ELR (cell line): Measurements from ENCODE around the gene CDR2.

Experiments
- DNase-seq: peaks from one replicate; pipeline ENCODE4 v3.0.0-alpha.2; 2015; ENCODE audit warnings: low read depth

Gene CDR2

DNA sequence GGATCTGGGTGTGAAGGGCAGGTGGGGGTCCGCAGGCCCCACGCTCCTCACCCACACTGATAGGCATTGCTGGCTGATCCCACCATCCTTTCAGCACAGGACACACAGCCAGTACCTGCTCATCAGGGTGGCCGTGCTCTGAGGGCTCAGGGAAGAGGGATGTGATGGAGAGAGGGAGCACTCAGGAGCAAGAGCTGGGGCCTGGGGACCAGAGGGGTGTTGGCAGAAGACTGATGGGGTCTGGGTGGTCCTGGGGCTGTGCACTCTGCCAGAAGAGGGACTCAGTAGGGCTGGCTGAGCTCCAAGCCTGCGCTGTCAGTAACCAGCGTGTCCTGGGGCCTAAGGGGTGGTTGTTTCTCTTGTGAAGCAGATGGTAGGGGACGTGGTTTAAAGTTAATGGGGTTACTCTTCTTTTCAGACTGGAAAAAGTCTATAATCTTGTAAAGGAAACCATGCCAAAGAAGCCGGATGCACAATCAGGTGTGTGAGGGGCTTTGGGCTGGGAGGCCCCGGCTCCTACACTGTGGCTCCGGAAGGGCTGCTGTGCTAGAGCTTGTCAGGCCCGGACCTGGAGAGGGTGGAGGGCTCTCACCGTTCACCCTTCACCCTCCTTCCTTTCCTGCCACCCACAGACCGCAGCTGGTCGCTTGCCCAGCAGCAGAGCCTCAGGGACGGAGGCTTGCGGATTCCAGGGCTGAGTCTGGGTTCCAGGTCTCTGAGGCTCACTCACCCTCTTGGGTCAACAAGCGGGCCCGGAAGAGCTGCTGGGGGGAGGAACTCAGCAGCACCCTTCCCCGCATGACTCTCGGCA, 49.4 kb downstream of the CDR2 start:
- DNase-seq: no peak

- DNase-seq: no peak
Observed at GRCh38 chr16:22323959-22324786, 50.2 kb downstream of the CDR2 start.

DNA sequence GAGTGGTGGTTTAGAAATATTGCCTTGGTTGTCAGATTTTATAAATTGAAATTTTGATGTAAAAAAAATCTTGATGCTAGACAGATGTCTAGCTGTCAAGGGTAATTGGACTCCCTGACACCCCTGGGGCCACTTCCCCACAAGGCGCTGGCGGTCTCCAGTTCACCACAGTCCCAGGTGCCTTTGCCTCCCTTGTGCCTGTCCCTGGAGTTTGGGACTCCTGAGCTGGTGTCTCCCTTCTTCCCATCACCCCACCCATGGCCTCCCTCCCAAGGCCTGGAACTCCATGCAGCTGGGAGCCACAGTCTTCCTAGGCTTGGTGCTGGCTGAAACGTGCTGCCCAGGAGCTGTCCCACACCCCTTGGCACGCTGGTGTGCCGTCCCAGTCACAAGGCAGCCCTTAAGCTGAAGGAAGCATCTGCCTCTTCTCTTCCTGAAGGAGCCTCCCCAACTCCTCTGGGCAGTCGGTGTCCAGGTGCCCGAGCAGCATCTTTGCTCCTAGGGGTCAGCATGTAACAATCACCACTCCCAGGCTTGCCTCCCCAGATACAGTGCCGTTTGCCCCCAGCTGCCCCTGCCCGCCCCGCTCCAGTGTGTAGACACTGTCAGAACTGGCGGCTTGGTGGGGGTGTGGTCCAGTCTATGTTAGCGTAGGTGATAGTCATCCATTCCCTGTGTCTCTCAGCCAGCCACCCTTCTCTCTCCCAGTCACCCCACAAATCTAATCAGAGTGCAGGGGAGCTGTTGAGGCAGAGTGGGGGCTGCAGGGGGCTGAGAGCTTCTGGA, 51.1 kb downstream of the CDR2 start:
- DNase-seq: no peak

DNA sequence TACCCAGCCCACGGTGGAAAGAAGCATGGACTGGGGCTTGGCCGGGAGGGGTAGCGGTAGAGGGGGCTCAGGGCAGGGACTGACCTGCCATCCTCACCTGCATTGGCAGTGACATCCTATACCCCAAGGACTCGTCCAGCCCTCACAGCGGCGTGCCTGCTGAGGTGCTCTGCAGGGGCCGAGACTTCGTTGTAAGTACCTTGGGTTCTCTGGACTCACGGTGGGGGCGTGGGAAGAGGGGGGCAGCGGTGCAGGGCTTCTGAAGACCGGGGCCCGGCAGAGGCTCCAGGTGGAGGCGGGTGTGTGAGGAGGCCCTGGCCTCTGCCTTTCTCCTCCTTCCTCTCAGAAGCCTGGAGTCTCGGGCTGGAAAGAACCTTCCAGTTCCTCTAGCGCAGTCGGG, 51.7 kb downstream of the CDR2 start:
- no peak for DNase-seq

DNA sequence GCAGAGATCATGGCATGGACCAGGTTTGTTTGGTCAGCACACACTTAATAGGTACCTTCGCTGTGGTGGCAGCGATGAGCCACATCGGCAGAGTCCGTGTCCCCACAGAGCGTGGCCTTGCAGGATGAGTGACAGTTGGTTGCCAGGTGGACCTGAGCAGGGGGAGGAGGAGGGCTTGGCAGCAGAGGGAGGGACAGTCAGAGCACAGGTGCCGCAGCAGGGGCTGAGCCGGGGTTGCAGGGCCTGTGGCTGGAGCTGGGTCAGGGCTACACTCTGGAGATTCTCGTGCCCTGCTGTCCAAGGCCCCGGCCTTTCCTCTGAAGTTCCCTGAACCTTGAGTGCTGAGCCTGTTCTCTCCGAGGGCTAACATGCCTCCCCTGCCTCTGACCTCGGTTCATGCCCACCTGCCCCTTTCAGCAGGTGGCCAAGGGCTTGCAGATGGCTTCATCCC, 52.4 kb downstream of the CDR2 start:
- no peak for DNase-seq

GRCh38 chr16:22321340-22322001, 52.9 kb downstream of the CDR2 start:
- peak; percentile 70 for DNase-seq

DNA sequence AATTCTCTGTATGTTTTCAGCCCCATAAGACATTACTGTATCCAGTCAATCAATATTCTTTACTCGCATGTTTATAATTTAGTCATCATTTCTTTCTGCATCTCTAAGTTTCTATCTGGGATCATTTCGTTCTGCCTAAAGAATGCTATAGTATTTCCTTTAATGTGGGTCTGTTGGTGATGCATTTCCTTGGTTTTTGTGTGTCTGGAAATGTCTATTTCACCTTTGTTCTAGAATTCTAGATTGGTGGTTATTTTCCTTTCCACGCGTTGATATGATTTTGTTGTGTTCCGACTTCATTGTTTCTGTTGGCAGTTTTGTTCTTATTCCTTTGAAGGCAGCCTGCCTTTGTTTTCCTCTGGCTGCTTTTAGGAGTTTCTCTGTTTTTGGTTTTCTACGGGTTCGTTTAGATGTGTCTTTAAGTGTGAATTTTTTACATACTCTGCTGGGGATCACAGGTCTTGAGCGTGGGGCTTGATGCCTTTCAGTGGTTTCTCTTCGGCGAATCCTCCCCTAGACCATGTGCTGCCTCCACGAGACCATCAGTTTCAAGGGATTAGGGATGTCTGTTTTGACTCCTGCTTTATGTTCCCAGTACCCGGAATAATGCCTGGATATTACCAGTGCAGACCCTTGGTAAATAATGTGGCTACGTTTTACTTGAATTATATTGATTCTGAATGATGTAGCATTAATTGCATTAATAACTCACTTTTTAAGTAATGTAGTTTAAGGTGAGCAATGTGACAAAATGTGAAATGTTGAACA, 53.7 kb downstream of the CDR2 start:
- no peak for DNase-seq

DNA sequence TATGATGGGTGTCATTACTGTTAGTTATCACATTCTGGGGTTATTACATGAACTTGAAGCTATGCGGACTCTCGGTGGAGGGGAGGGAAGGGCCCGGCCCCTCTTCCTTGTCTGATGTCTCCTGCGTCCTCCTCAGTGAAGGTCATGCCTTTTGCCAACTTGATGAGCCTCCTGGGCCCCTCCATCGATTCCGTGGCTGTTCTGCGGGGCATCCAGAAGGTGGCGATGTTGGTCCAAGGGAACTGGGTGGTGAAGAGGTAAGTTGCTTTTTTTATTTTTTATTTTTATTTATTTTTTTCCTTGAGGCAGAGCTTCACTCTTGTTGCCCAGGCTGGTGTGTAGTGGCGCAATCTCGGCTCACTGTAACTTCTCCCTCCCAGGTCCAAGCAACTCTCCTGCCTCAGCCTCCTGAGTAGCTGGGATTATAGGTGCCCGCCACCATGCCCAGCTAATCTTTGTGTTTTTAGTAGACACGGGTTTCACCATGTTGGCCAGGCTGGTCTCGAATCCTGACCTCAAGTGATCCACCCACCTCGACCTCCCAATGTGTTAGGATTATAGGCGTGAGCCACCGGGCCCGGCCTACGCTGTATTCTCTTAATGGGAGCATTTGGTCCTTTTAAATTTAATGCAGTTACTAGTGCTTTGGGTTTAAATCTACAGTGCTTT, 55.6 kb downstream of the CDR2 start:
- DNase-seq: peak; percentile 51

GRCh38 chr16:22317625-22318024, 56.8 kb downstream of the CDR2 start:
- no peak for DNase-seq

DNA sequence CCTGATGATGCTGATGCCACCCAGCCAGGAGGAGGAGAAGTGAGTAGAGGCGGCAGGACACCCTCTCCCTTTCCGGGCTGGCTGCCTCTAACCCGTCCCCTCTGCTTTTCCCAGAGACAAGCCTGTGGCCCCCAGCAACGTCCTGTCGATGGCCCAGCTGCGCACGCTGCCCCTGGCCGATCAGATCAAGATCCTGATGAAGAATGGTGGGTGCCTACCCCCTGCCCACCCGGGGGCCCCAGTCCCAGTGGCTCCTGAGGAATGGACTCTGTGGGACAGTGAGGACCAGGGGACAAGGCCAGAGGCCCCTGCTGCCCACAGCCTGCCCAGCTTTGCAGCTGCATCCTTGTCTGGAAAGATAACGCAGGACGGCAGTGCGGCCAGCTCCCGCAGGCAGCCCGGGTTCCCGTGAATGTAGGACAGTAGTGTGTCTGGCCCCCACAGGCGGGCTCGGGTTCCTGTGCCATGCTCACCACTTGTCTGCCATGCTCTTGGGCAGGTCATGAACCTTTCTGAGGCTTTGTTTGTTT, 57.4 kb downstream of the CDR2 start:
- DNase-seq: no peak

GRCh38 chr16:22316411-22316811, 58.0 kb downstream of the CDR2 start:
- no peak for DNase-seq

DNA sequence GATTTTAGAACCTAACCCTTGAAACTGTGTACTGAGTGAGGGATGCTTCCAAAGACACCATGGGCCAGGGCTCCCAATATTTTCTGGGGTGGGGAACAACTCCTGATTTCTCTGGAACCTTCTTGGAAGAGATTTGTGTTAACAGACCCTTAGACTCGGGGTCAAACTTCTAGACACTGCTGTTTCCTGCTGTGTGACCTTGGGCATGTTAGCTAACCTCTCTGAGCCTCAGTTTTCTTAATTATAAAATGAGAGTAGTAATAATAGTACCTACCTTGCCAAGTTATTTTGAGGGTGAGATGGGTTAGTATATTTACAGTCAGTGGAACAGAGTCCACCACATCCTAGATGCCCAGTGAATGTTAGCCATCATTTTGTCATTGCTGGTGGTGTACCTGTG, 58.4 kb downstream of the CDR2 start:
- no peak for DNase-seq

- DNase-seq: no peak
Observed at GRCh38 chr16:22314661-22315626, 59.5 kb downstream of the CDR2 start.

- DNase-seq: no peak
Observed at GRCh38 chr16:22313876-22314470, 60.4 kb downstream of the CDR2 start.

DNA sequence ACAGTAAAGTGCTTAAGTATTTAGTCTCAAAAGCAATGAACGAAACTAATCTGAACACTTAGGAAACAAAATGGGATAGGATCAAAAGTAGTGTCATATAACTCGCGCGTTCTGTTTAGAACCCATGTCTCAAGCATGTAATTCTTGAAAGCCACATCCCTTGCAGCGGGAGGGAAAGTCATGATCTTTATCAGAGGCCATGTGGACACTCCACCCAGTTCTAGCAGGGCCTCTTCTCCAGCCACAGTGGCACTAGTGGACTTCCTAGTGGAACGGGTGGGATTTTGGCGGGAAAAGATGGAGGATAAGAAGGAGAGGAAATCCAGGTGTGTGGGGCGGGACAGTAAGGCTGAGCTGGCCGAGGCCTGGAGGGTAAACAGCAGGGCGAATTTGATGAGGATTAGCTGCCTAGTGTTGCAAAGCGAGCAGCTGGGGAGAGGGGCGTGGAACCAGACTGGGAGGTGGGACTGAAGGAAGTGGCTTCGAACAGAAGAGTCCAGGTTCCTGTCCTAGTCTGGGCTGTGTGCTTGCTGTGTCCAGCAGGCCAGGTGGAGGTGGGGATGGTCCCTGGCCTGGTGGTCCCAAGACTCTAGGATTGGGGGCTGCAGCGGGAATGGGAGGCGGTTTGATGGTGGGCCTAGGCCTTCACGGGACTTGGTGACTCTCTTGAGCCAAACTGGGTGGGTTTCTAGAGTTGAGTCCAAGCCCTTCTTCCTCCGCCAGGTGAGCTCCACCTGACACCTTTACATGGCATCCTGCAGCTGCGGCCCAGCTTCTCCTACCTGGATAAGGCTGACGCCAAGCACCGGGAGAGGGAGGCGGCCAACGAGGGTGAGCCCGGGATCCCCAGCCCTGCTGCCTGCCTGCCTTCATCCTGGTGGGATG, 61.3 kb downstream of the CDR2 start:
- DNase-seq: no peak

DNA sequence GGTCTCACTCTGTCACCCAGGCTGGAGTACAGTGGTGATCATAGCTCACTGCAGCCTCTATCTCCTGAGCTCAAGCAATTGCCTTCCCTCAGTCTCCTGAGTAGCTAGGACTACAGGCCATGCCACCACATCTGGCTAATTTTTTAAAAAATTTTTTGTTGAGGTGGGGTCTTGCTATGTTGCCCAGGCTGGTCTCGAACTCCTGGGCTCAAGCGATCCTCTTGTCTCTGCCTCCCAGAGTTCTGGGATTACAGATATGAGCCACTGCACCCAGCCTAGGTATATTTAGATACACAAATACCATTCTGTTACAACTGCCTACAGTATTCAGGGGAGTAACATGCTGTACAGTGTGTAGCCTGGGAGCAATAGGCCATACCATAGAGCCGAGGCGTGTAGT, 62.9 kb downstream of the CDR2 start:
- DNase-seq: no peak

DNA sequence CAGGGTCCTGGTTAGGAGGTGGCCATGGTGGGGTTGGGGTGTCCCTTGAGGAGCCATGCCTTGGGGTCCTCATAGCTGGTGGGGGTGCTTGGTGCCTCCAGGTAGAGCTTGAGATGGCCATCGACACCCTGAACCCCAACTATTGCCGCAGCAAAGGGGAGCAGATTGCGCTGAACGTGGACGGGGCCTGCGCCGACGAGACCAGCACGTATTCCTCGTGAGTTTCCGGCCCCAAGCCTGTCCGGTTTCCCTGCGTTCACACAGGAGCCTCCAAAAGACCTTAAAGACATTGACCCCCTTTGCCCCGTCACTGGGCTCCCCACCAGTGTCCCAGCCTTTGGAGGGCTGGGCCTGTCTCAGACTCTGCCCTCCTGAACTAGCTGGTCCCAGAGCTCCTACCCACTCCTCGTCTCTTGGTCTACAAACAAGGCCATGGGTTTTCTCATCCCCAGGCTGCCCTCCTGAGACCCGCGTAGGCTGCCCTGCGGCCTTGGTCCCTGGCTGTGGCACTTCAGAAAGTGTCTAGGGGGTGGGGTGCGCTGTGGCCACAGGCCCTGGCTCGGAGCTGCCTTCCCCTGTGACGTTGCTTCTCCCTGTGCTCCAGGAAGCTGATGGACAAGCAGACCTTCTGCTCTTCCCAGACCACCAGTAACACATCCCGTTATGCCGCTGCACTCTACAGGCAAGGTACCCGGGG, 65.4 kb downstream of the CDR2 start:
- DNase-seq: no peak
